SJCRH30 (cell line): Measurements from ENCODE around the gene CLSTN2. TPM values are rescaled to one million over a fixed set of nuclear protein-coding genes. Genes with fewer than 3 reads are reported as not detected.

Source experiments
- DNase-seq, 2 experiments: peaks; one replicate each; pipeline ENCODE4 v3.0.0-alpha.2; 2015 to 2020
- H3K27ac ChIP-seq: fragments of 250-450 bp; sonication (Bioruptor Pico); 2 replicates; pipeline ENCODE4 v1.5.1; 2020; ENCODE audit warnings: mild to moderate bottlenecking, moderate library complexity
- H3K27me3 ChIP-seq: fragments of 250-450 bp; sonication (Bioruptor Pico); 2 replicates; pipeline ENCODE4 v1.5.1; 2020; ENCODE audit warnings: mild to moderate bottlenecking, moderate library complexity
- H3K36me3 ChIP-seq: fragments of 250-450 bp; sonication (Bioruptor Pico); 2 replicates; pipeline ENCODE4 v1.5.1; 2020; ENCODE audit warnings: mild to moderate bottlenecking, moderate library complexity
- H3K4me1 ChIP-seq: fragments of 250-450 bp; sonication (Bioruptor Pico); 2 replicates; pipeline ENCODE4 v1.5.1; 2020; ENCODE audit warnings: mild to moderate bottlenecking, moderate library complexity
- H3K4me3 ChIP-seq: fragments of 250-450 bp; sonication (Bioruptor Pico); 2 replicates; pipeline ENCODE4 v1.5.1; 2020; ENCODE audit warnings: mild to moderate bottlenecking, moderate library complexity
- H3K9me3 ChIP-seq: fragments of 250-450 bp; sonication (Bioruptor Pico); replicated peaks from 2 replicates; pipeline ENCODE4 v1.5.1; 2020; ENCODE audit warnings: mild to moderate bottlenecking, moderate library complexity
- total RNA-seq: library from RNA; depleted of rRNA; stranded (reverse); fragments of >200 nt; shearing (Covaris generic); gene quantifications from 2 replicates; pipeline ENCODE4 v1.2.3, GENCODE V29; 2014

The CLSTN2 gene
- total RNA-seq, 1 experiment from 2014 or later = 10.0 TPM

GRCh38 chr3:140341203-140341602 lies 406.2 kb downstream of the CLSTN2 start:
- no peaks in the 10 kb centered on the region for H3K9me3 ChIP-seq
- no peaks in the 10 kb centered on the region for H3K36me3 ChIP-seq
- no peaks in the 10 kb centered on the region for H3K4me1 ChIP-seq
- H3K27me3 ChIP-seq = no peaks in the 10 kb centered on the region
- no peak overlapping the region for H3K4me3 ChIP-seq
- DNase-seq = no peak
- H3K27ac ChIP-seq = no peak overlapping the region

- no peaks in the 10 kb centered on the region for H3K36me3 ChIP-seq
- H3K4me3 ChIP-seq = no peak overlapping the region
- H3K27me3 ChIP-seq = no peaks in the 10 kb centered on the region
- H3K9me3 ChIP-seq = no peaks in the 10 kb centered on the region
- DNase-seq = no peak
- no peaks in the 10 kb centered on the region for H3K4me1 ChIP-seq
- H3K27ac ChIP-seq = no peak overlapping the region
These were observed 406.9 kb downstream of the CLSTN2 start for GRCh38 chr3:140341817-140342403.

- Histone ChIP-seq H3K4me1 (no peaks in the 10 kb centered on the region), H3K4me3 (no peak overlapping the region), H3K27ac (no peak overlapping the region), H3K9me3 (no peaks in the 10 kb centered on the region), H3K27me3 (no peaks in the 10 kb centered on the region), H3K36me3 (no peaks in the 10 kb centered on the region)
- DNase-seq = peak in 1 of 2 experiments; percentile 23
These were observed 407.7 kb downstream of the CLSTN2 start for GRCh38 chr3:140342668-140343067.

- Histone ChIP-seq H3K36me3 (no peaks in the 10 kb centered on the region), H3K27me3 (no peaks in the 10 kb centered on the region), H3K9me3 (no peaks in the 10 kb centered on the region), H3K4me3 (no peak overlapping the region), H3K4me1 (no peaks in the 10 kb centered on the region), H3K27ac (no peak overlapping the region)
- DNase-seq = no peak
These were observed 408.5 kb downstream of the CLSTN2 start for GRCh38 chr3:140343211-140344081.

GRCh38 chr3:140344082-140344454 lies 409.1 kb downstream of the CLSTN2 start:
- H3K4me3 ChIP-seq = no peak overlapping the region
- H3K36me3 ChIP-seq = no peaks in the 10 kb centered on the region
- H3K9me3 ChIP-seq = no peaks in the 10 kb centered on the region
- no peak overlapping the region for H3K27ac ChIP-seq
- no peak for DNase-seq
- no peaks in the 10 kb centered on the region for H3K4me1 ChIP-seq
- H3K27me3 ChIP-seq = no peaks in the 10 kb centered on the region

- no peaks in the 10 kb centered on the region for H3K4me1 ChIP-seq
- no peaks in the 10 kb centered on the region for H3K36me3 ChIP-seq
These were observed 409.7 kb downstream of the CLSTN2 start for GRCh38 chr3:140344601-140345205.

GRCh38 chr3:140347151-140347550 lies 412.2 kb downstream of the CLSTN2 start:
- no peaks in the 10 kb centered on the region for H3K36me3 ChIP-seq
- no peak for DNase-seq
- no peaks in the 10 kb centered on the region for H3K27me3 ChIP-seq
- no peaks in the 10 kb centered on the region for H3K4me1 ChIP-seq
- H3K27ac ChIP-seq = no peak overlapping the region
- no peaks in the 10 kb centered on the region for H3K9me3 ChIP-seq
- H3K4me3 ChIP-seq = no peak overlapping the region

More at GRCh38 chr3:140344601-140345205, 409.7 kb downstream of the CLSTN2 start:
- DNase-seq = no peak
- no peak overlapping the region for H3K27ac ChIP-seq
- no peaks in the 10 kb centered on the region for H3K27me3 ChIP-seq
- no peak overlapping the region for H3K4me3 ChIP-seq
- no peaks in the 10 kb centered on the region for H3K9me3 ChIP-seq

- H3K27ac ChIP-seq = no peak overlapping the region
- no peaks in the 10 kb centered on the region for H3K4me1 ChIP-seq
- H3K9me3 ChIP-seq = no peaks in the 10 kb centered on the region
- no peak overlapping the region for H3K4me3 ChIP-seq
- H3K36me3 ChIP-seq = no peaks in the 10 kb centered on the region
- H3K27me3 ChIP-seq = no peaks in the 10 kb centered on the region
- DNase-seq = no peak
These were observed 415.0 kb downstream of the CLSTN2 start for GRCh38 chr3:140349938-140350337.

GRCh38 chr3:140351466-140351865 lies 416.5 kb downstream of the CLSTN2 start:
- Histone ChIP-seq H3K9me3 (no peaks in the 10 kb centered on the region), H3K4me1 (no peaks in the 10 kb centered on the region), H3K27me3 (no peaks in the 10 kb centered on the region), H3K4me3 (no peak overlapping the region), H3K27ac (no peak overlapping the region), H3K36me3 (no peaks in the 10 kb centered on the region)
- no peak for DNase-seq

- Histone ChIP-seq H3K4me3 (no peak overlapping the region), H3K4me1 (no peaks in the 10 kb centered on the region), H3K27ac (no peak overlapping the region), H3K36me3 (no peaks in the 10 kb centered on the region), H3K9me3 (no peaks in the 10 kb centered on the region), H3K27me3 (no peaks in the 10 kb centered on the region)
- DNase-seq = no peak
These were observed 420.5 kb downstream of the CLSTN2 start for GRCh38 chr3:140355481-140355880.

GRCh38 chr3:140358686-140359085 lies 423.7 kb downstream of the CLSTN2 start:
- Histone ChIP-seq H3K9me3 (no peaks in the 10 kb centered on the region), H3K27me3 (0 out of 2 replicates have a peak, but pooled peaks cover 3% of the 10 kb centered on the region), H3K4me1 (no peaks in the 10 kb centered on the region), H3K27ac (no peak overlapping the region), H3K36me3 (no peaks in the 10 kb centered on the region), H3K4me3 (no peak overlapping the region)
- no peak for DNase-seq

- H3K36me3 ChIP-seq = no peaks in the 10 kb centered on the region
- no peak for DNase-seq
- H3K27ac ChIP-seq = no peak overlapping the region
- H3K27me3 ChIP-seq = 0 out of 2 replicates have a peak, but pooled peaks cover 3% of the 10 kb centered on the region
- H3K4me3 ChIP-seq = no peak overlapping the region
- no peaks in the 10 kb centered on the region for H3K9me3 ChIP-seq
- no peaks in the 10 kb centered on the region for H3K4me1 ChIP-seq
These were observed 424.4 kb downstream of the CLSTN2 start for GRCh38 chr3:140359233-140359995.

GRCh38 chr3:140360332-140360731 lies 425.3 kb downstream of the CLSTN2 start:
- Histone ChIP-seq H3K36me3 (no peaks in the 10 kb centered on the region), H3K27ac (no peak overlapping the region), H3K27me3 (0 out of 2 replicates have a peak, but pooled peaks cover 3% of the 10 kb centered on the region), H3K4me3 (no peak overlapping the region), H3K9me3 (no peaks in the 10 kb centered on the region), H3K4me1 (no peaks in the 10 kb centered on the region)
- no peak for DNase-seq

- H3K4me1 ChIP-seq = no peaks in the 10 kb centered on the region
- H3K9me3 ChIP-seq = no peaks in the 10 kb centered on the region
- no peak overlapping the region for H3K4me3 ChIP-seq
- no peaks in the 10 kb centered on the region for H3K36me3 ChIP-seq
- H3K27ac ChIP-seq = no peak overlapping the region
- peak in 1 of 2 experiments; percentile 45 for DNase-seq
- 0 out of 2 replicates have a peak, but pooled peaks cover 3% of the 10 kb centered on the region for H3K27me3 ChIP-seq
These were observed 428.8 kb downstream of the CLSTN2 start for GRCh38 chr3:140363801-140364200.
